WTC11 (cell line): Measurements from ENCODE around the gene VTI1A.

Experiments
- CTCF ChIP-seq: fragments of 200-600 bp; IDR thresholded peaks from 2 replicates; pipeline ENCODE4 v1.8.0; 2022; ENCODE audit warnings: antibody characterized with exemption
- MAX ChIP-seq: sonication (generic); formaldehyde crosslinking; IDR thresholded peaks from 2 replicates; pipeline ENCODE4 v1.8.0; 2022; ENCODE audit warnings: mild to moderate bottlenecking, missing genetic modification reagents
- ZNF512 ChIP-seq: sonication (generic); formaldehyde crosslinking; IDR thresholded peaks from 2 replicates; pipeline ENCODE4 v1.8.1; 2022; ENCODE audit warnings: missing genetic modification reagents, borderline replicate concordance

- TF ChIP-seq ZNF512 (CRISPR knock-in tag) (no peak), MAX (CRISPR knock-in tag) (no peak), CTCF (no peak)
Observed at GRCh38 chr10:112520914-112521313, 73.9 kb downstream of the VTI1A start.
